Esophagus squamous epithelium (tissue), 4 donors: ENCODE data around the gene PLD4.

ENCODE experiments used
- CTCF ChIP-seq, 6 experiments: fragments of 450-650 bp in 4 of 6; fragments of 200-600 bp in 2 of 6; sonication (generic) in 2 of 6; IDR thresholded peaks; one replicate each; pipeline ENCODE4 v1.5.1; 2016 to 2019; ENCODE audit warnings: antibody characterized with exemption in 6 of 6, mild to moderate bottlenecking in 4 of 6, moderate library complexity in 4 of 6
- POLR2A ChIP-seq, 4 donors: fragments of 450-650 bp; IDR thresholded peaks; one replicate each; pipeline ENCODE4 v1.6.1; 2017; ENCODE audit warnings: antibody characterized with exemption in 4 of 4, mild to moderate bottlenecking in 4 of 4, moderate library complexity in 3 of 4

DNA sequence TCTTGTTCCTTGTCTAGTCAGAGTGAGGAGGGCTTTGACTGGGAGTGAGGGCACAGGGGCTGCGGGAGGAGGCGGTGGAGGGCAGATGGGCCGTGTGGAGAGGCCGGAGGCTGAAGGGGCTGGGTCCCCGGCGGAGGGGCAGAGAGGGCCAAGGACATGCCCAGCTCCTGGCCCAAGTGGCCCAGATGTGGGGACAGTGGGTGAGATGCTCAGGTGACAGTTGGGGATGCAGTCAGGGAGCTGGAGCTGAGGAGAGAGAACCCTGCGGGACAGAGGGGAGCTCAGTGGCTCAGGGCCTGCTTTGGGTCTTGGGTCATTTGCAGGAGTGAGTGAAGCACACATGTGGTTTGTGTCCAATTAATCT, 26.5 kb upstream of the PLD4 start:
- no peak for TF ChIP-seq CTCF (IDR thresholded peaks at IDR 0.05)
- TF ChIP-seq POLR2A (IDR thresholded peaks at IDR 0.05), result no peak
